RCC 7860 (cell line): ENCODE data around the gene FCHSD2.
"Not testable (repeated sequence)": the region's sequence is repeated elsewhere in the genome, so short reads cannot be mapped to it uniquely, and the experiment has no call there.

ENCODE experiments used
- DNase-seq: peaks from one replicate; pipeline ENCODE4 v3.0.0-alpha.2; 2015; ENCODE audit warnings: low spot score
- FAIRE-seq: peaks from 2 replicates; lab custom pipeline; 2012; peaks lifted over from hg19 to GRCh38; lab: Jason Lieb, UNC

FCHSD2 gene

DNA sequence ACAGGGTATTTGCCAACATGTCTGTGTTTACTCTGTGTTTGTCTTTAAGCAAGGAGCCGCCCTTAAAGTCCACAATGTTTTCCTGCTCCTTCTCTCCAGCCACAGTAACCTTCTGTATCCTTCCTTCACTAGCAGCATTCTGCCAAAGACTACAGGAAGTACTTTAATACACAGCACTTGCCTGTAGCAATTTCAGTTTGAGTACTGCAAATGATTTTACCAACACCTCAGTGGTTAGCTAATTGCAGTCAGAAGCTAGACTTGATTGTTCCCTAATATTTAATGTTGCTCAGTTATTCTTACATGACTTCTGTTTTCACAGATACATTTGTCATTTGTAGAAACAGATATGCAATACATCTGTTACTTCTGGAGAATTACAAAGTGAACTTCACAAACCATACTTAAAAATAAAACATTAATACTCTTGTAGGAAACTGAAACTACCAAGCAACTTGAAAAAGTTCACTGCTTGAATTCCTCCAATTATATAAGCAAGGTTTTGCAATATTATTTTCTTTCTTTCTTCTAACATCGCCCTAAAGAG is 69.1 kb downstream of the FCHSD2 start:
- FAIRE-seq = no peak
- no peak for DNase-seq

DNA sequence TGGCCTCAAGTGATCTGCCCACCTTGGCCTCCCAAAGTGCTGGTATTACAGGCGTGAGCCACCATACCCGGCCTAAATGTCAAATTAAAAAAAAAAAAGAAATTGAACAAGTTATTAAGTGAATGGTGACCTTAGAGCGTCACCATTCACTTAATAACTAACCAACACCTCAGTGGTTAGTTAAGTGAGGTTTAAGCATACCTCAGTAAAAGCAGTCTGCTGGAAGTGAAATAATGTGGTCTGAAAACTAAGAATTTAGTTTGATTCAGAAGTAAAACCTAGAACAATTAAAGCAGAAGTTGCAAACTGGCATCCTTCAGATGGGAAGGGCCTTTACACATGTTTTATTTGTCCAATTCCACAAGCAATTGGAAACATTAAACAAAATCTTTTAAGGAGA is 71.5 kb downstream of the FCHSD2 start:
- DNase-seq = no peak
- FAIRE-seq = no peak

DNA sequence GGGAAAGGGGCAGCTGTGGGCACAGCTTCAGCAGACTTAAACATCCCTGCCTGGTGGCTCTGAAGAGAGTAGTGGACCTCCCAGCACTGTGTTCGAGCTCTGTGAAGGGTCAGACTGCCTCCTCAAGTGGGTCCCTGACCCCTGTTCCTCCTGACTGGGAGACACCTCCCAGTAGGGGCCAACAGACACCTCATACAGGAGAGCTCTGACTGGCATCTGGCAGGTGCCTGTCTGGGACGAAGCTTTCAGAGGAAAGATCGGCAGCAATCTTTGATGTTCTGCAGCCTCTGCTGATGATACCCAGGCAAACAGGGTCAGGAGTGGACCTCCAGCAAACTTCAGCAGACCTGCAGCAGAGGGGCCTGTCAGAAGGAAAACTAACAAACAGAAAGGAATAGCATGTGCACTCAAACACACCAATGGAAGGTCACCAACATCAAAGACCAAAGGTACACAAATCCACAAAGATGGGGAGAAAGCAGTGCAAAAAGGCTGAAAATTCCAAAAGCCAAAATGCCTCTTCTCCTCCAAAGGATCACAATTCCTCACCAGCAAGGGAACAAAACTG is 80.2 kb downstream of the FCHSD2 start:
- DNase-seq, FAIRE-seq: not testable (repeated sequence)

DNA sequence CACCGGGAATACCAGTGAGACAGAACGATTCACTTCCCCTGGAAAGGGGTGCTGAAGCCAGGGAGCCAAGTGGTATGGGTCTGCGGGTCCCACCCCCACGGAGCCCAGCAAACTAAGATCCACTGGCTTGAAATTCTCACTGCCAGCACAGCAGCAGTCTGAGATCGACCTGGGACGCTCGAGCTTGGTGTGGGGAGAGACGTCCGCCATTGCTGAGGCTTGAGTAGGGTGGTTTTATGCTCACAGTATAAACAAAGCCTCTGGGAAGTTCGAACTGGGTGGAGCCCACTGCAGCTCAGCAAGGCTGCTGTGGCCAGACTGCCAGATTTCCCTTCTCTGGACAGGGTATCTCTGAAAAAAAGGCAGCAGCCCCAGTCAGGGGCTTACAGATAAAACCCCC is 80.7 kb downstream of the FCHSD2 start:
- not testable (repeated sequence) for DNase-seq, FAIRE-seq

DNA sequence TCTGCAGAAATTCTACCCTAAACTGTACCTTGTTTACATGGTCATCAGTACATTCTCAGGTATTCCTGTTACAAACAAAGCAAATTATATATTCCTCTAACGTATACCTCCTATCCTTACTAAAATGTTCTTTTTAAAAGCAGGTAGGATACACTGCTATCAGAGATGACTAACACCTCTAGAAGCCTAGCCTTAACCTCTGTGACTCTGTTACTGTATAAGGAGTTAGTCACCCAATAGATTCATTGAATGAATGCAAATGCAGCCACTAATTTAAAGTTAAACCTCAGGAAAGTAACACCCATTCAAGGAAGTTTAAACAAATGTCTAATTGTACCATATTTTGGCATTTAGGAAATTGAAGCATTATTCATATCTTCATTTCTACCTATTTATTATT is 82.2 kb downstream of the FCHSD2 start:
- no peak for FAIRE-seq
- no peak for DNase-seq

DNA sequence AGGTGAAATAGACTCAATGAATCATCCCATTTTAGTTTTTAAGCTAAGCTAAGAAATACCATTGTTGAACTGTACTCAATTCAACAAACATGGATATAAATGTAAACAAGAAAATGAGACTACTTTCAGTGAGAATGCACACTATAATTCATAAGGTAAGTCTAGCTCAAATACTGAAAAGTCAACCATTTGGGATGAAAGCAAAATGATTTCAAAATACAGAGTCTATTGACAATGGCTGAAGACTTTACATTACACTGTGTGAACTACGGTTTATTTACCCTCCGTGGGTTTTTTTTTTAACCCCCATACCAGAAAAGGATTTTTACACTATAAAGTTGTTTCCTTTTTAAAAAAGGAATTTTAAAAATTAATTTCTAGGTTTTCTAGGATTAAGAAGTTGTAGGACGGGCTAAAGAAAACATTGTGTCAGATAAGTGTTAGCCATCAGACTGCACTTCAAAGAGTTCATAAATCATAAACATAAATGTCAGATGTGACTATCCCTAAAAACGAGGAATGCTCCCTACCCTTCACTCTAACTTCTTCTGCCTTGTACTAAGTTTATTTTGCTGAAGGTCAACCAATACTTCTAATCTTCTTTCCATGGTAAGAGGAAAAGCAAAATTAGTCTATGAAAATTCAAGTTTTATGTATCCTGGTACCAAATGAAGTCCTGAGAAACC is 83.0 kb downstream of the FCHSD2 start:
- DNase-seq (no peak), FAIRE-seq (no peak)

DNA sequence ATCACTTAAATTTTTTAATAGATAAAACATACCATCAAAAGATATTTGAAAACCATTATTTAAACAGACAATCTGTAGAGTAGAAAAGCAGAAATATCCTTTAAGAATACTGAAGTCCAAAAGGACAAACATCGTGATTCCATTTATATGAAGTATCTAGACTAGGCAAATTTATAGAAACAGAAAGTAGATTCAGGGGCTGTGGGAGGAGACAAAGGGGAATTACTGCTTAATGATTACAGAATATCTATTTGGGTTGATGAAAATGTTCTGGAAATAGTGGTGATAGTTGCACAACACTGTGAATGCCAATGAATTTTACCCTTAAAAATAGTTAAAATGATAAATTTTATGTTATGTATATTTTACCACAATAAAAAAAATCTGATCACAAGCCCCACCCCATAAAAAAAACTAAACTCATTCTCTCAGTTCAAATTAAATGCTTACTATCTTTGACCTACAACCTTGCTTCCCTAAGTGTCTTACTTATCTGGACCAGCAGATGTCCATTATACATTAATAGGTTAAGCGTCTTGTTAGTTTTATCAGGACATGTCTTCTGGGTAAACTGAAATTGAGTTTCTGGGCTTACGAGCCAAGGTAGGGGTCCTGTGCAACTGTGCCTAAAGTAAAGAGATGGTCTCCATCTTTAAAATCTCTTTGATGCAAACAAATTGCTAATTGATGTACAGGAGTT is 86.3 kb downstream of the FCHSD2 start:
- FAIRE-seq (no peak), DNase-seq (no peak)

DNA sequence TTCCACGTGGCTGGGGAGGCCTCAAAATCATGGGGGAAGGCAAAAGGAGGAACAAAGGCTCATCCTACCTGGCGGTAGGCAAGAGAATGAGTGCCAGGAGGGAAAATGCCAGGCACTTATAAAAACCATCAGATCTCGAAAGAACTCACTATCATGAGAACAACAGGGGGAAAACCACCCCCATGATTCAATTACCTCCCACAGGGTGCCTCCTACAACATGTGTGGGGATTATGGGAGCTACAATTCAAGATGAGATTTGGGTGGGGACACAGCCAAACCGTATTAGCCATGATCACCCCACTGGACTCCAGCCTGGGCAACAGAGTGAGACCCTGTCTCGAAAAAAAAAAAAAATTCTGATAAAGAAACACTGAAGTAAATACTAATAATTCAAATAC is 87.1 kb downstream of the FCHSD2 start:
- FAIRE-seq (no peak), DNase-seq (no peak)

DNA sequence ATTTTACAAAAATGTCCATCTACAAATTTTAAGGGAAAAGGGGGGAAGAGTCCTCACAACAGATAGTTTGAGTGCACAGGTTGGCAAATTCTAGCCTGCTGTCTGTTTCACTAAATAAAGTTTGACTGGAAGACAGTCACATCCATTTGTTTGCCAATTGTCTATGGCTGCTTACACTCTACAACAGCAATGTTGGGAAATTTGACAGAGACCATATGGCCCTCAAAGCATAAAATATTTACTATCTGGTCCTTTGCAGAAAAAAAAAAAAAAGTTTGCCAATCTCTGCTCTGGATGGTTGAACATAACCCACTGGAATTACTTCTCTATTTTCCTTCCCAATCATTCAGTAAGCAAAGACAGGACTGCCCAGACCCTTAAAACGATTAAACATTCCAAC is 88.2 kb downstream of the FCHSD2 start:
- FAIRE-seq = no peak
- DNase-seq = no peak

DNA sequence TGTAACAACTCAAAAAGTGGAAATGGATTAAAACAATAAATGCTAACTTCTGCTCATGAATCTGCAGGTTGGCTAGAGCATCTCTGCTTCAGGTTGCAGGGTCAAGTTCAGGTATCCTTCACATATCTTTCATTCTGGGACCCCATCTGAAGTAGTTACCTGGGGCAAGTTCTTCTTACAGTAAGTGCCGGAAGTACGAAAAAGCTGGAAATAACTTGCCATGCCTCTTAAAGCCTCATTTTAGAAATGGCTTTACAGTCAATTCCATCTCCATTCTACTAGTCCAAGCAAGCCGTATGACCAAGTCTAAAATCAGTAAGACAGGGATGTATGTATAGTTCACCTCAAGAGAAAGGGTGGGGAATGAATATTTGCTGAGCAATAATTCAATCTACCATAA is 93.7 kb downstream of the FCHSD2 start:
- no peak for FAIRE-seq

DNA sequence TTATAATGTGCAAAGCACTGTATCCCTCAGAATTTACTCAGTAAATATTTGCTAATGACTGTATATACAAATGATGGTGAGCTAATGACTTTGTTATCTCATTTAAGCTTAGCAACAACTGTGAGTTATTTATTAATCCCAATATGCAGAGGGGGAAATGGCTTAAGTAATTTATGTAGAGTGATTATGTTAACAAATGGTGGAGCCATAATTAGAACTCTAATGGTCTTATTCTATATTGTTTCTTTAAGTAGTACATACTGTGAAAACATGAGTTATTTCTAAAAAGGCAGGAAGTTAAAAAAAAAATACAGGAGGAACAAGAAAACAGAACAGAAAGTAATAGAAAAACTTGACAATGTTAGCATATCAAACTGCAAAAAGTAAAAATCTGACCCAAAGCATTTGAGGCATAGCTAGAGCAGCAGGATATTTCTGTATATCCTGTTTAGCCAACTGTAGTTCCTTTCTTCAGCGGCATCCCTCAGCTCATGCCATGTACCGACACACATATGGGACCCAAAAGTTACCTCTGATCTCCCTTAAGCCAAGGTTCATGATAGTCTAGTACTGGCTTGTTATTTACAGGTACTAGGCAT is 94.2 kb downstream of the FCHSD2 start:
- FAIRE-seq = no peak
- DNase-seq = no peak

More for the DNA sequence above, 93.7 kb downstream of the FCHSD2 start:
- DNase-seq = no peak

DNA sequence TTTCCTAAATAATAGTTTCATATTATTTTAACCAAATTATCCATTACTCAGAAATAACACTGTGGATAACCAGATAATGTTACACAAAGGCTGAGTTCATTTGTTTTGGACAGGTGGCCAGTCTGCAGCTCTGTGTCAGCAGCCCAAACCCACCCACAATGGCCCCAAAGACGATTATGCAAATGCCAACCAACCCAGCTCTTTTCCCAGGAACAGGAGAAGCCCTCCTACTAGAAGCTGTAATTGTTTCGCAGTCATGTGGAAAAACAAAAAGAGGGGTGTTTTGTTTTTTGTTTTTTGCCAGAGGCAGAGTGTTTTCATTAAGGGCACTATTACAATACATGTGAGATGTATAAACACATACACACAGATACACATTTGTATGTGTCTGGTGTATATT is 102.1 kb downstream of the FCHSD2 start:
- no peak for FAIRE-seq
- DNase-seq = no peak

DNA sequence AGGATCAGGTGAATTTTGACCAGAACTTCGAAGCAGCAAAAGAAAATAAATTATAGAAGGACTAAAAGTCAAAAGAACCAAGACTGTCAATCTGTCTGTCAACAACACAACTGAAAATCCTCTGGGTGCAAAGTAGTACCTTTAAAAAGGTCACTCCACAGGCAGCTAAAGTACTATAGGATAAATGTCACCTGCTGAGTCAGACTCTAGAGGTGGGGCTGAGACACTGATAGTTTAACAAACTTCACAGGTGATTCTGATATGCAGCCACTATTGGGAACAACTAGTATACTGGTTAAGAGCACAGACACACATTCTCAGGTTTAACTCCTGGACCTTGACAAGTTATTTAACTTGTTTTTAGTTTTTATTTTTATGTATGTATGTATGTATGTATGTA is 107.3 kb downstream of the FCHSD2 start:
- FAIRE-seq = no peak
- DNase-seq = no peak

DNA sequence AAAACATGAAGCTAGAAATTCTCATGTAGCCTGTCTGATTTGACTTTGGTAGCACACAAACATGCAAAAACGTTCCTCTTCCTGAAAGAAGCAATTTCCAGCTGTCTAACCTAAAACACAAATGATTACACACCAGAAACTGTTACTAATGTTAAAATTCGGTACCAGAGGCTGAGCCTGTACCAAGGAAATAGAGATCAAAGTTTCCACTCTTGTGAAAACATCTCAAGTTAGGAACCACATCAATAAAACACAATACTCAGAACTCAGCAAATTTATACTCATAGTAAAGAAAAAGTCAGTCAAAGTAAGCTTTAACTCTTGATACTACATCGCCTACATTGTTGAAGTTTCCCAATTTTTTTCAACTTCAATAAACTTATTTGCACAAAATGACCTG is 107.8 kb downstream of the FCHSD2 start:
- FAIRE-seq (no peak), DNase-seq (no peak)

DNA sequence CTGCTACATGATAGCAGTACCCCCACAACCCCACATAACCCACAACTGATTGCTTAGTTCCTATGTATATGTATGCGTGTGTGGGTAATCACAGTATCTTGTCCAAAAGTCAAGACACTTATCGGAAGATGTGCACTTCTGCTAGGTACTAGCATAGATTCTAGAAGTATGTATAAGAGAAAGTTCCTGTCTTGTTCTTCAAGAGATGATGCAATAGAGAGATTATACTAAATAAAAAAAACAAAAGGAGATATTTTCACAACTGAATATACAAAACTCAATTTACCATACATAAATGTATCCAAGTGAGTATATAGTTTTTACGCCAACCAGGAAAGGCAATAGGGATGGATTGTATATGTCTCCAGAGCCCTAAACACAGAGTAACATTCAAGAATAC is 112.0 kb downstream of the FCHSD2 start:
- DNase-seq (no peak), FAIRE-seq (no peak)

DNA sequence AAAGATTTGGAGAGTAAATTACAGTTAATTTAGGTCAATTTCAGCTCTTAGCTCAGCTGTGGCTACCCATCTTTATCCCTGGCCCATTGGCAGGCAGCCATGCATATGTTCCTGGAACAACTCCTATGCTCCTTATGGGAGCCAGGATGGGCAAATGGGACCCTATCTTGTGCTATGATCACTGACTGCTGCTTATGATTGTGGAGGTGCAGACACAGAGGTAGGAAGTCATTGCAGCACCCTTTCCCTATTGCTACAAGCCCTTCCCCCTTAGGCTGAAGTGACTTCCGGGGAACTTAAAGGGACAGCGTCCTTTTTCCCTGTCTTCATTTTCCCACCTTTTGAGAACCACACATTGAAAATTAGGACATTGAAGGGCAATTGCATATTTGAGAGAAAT is 112.7 kb downstream of the FCHSD2 start:
- no peak for FAIRE-seq
- no peak for DNase-seq

DNA sequence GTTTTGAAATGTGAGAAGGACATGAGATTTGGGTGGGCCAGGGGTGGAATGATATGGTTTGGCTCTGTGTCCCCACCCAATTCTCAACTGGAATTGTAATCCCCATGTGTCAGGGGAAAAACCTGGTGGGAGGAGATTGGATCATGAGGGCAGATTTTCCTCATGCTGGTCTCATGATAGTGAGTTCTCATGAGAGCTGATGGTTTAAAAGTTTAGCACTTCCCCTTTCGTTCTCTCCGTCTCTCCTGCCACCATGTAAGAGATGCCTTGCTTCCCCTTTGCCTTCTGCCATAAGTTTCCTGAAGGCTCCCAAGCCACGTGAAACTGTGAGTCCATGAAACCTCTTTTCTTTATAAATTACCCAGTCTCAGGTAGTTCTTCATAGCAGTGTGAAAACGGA is 113.5 kb downstream of the FCHSD2 start:
- DNase-seq (no peak), FAIRE-seq (no peak)

DNA sequence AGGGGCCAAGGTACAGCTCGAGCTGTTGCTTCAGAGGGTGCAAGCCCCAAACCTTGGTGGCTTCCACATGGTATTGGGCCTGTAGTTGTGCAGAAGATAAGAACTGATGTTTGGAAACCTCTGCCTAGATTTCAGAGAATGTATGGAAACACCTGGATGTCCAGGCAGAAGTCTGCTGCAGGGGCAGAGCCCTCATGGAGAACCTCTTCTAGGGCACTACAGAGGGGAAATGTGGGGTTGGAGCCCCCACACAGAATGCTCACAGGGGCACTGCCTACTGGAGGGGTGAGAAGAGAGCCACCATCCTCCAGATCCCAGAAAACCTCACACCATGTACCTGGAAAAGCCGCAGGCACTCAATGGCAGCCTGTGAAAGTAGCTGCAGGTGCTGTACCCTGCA is 114.3 kb downstream of the FCHSD2 start:
- not testable (repeated sequence) for DNase-seq, FAIRE-seq

DNA sequence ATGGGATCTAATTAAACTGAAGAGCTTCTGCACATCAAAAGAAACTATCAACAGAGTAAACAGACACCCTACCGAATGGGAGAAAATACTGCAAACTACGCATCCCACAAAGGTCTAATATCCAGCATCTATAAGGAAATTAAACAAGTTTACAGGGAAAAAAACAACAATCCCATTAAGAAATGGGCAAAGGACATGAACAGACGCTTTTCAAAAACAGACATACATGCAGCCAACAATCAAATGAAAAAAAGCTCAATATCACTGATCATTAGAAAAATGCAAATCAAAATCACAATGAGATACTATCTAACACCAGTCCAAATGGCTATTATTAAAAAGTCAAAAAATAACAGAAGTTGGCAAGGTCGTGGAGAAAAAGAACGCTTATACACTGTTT is 117.5 kb downstream of the FCHSD2 start:
- DNase-seq (no peak), FAIRE-seq (no peak)

DNA sequence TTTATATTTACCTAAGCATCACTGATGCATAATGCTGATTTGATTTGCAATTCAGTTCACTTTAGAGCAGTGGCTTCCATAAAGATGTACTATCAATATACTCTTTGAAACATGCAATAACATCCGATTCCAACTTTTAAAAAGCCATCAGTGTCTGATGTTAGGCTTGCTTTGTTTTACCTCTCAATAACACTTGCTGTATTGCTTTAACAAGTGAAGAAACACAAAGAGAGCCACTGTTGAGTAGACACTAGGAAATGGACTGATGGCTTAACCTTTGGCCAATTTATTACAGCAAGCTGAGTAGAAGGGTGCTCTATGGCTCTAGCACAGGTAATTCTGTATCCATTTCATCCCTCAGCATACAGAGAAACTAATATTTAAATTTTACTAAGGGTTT is 122.1 kb downstream of the FCHSD2 start:
- no peak for DNase-seq
- no peak for FAIRE-seq

DNA sequence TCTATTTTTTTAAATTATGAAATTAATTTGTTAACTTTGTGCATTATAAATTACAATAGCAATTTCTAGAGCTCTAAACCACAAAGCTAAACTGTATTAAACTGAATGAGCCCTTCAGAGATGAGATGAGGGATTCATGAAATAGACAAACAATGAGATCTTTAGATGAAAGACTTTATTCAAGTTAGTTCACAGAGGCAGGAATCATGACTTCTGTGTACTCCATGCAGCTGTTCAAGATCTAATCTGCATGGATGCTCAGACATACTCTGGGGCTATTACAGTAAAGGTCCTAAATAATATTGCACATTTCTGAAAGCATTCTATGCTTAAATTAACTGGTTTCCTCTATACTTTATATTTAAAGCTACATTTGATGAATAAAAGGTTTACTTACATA is 122.7 kb downstream of the FCHSD2 start:
- FAIRE-seq = no peak
- DNase-seq = no peak

DNA sequence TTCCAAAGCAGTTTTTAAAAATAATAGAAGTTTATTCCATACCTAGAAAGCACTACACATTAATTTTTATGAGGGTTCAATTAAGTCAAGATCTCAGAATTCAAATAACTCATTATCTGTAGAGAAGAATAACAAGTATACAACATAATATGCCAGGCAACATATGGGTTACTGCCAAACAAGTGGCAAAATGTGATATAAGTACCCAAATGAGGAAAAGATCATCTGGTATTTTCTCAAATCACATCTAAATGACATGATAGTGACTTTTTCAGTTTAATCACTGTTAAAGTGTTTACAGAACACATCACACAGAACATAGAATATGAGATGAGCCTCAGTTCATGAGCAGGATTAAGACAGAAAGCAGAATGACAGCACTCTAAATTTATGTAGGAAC is 123.3 kb downstream of the FCHSD2 start:
- no peak for DNase-seq
- FAIRE-seq = no peak
